GM19372 (cell line): ENCODE results near the gene ARID1B.

Experiments used
- ATAC-seq: cut with Tn5 transposase; IDR thresholded peaks from one replicate; pipeline ENCODE4 v1.9.1; 2021; ENCODE audit warnings: mild to moderate bottlenecking, low read depth, moderate library complexity; ENCODE audit not compliant: unreplicated experiment

The ARID1B gene

GRCh38 chr6:157107915-157108651 lies 330.9 kb downstream of the ARID1B start:
- ATAC-seq = no peak

GRCh38 chr6:157108923-157109322 lies 331.7 kb downstream of the ARID1B start:
- ATAC-seq = no peak

GRCh38 chr6:157110607-157111006 lies 333.4 kb downstream of the ARID1B start:
- no peak for ATAC-seq

- no peak for ATAC-seq
Observed at GRCh38 chr6:157113389-157113788, 336.2 kb downstream of the ARID1B start.

GRCh38 chr6:157116426-157116825 lies 339.2 kb downstream of the ARID1B start:
- ATAC-seq = no peak

- no peak for ATAC-seq
Observed at GRCh38 chr6:157117431-157118095, 340.4 kb downstream of the ARID1B start.

- ATAC-seq = no peak
Observed at GRCh38 chr6:157119502-157120027, 342.4 kb downstream of the ARID1B start.

GRCh38 chr6:157120534-157121232 lies 343.5 kb downstream of the ARID1B start:
- no peak for ATAC-seq

GRCh38 chr6:157121897-157122296 lies 344.7 kb downstream of the ARID1B start:
- no peak for ATAC-seq

- no peak for ATAC-seq
Observed at GRCh38 chr6:157123234-157123633, 346.1 kb downstream of the ARID1B start.

GRCh38 chr6:157124485-157125254 lies 347.5 kb downstream of the ARID1B start:
- ATAC-seq = no peak

- no peak for ATAC-seq
Observed at GRCh38 chr6:157125531-157125930, 348.4 kb downstream of the ARID1B start.

GRCh38 chr6:157126183-157127098 lies 349.3 kb downstream of the ARID1B start:
- ATAC-seq = no peak

- no peak for ATAC-seq
Observed at GRCh38 chr6:157128235-157128775, 351.1 kb downstream of the ARID1B start.

- no peak for ATAC-seq
Observed at GRCh38 chr6:157131250-157131649, 354.1 kb downstream of the ARID1B start.

- ATAC-seq = no peak
Observed at GRCh38 chr6:157133856-157134255, 356.7 kb downstream of the ARID1B start.

- ATAC-seq = no peak
Observed at GRCh38 chr6:157134402-157135047, 357.3 kb downstream of the ARID1B start.

- no peak for ATAC-seq
Observed at GRCh38 chr6:157135691-157136090, 358.5 kb downstream of the ARID1B start.

- no peak for ATAC-seq
Observed at GRCh38 chr6:157137501-157137900, 360.3 kb downstream of the ARID1B start.
